HG03565 (cell line): ENCODE data around the gene SLC16A8.

Source experiments
- ATAC-seq: cut with Tn5 transposase; IDR thresholded peaks from one replicate; pipeline ENCODE4 v1.9.1; 2021; ENCODE audit warnings: mild to moderate bottlenecking, moderate library complexity; ENCODE audit not compliant: unreplicated experiment

SLC16A8 gene

GRCh38 chr22:38032681-38033521, 51.1 kb downstream of the SLC16A8 start:
- ATAC-seq = no peak

GRCh38 chr22:38031491-38031890, 52.5 kb downstream of the SLC16A8 start:
- ATAC-seq = no peak

- no peak for ATAC-seq
These were observed 53.5 kb downstream of the SLC16A8 start for GRCh38 chr22:38030311-38031133.

- ATAC-seq = no peak
These were observed 54.1 kb downstream of the SLC16A8 start for GRCh38 chr22:38029901-38030300.

- no peak for ATAC-seq
These were observed 54.6 kb downstream of the SLC16A8 start for GRCh38 chr22:38029370-38029769.

- no peak for ATAC-seq
These were observed 55.4 kb downstream of the SLC16A8 start for GRCh38 chr22:38028344-38029130.
